Transverse colon (tissue), 4 donors: Measurements from ENCODE around the gene ZNF835. TPM values are rescaled to one million over a fixed set of nuclear protein-coding genes. Genes with fewer than 3 reads are reported as not detected.

Experiments used
- DNase-seq: peaks from one replicate; pipeline ENCODE4 v3.0.0-alpha.2; 2019
- H3K27ac ChIP-seq, 4 donors: fragments of 200-600 bp; sonication (generic); 2 replicates each; pipeline ENCODE4 v1.5.1; 2016 to 2018; ENCODE audit warnings: inconsistent platforms in 4 of 4
- H3K27me3 ChIP-seq: fragments of 200-600 bp; sonication (generic); 2 replicates; pipeline ENCODE4 v1.5.1; 2017; ENCODE audit warnings: inconsistent platforms
- H3K36me3 ChIP-seq, 4 donors: fragments of 200-600 bp; sonication (generic); 2 replicates each; pipeline ENCODE4 v1.5.1; 2017 to 2019; ENCODE audit warnings: inconsistent platforms in 4 of 4
- H3K4me1 ChIP-seq, 4 donors: fragments of 200-600 bp; sonication (generic); 2 replicates each; pipeline ENCODE4 v1.5.1; 2017 to 2020; ENCODE audit warnings: inconsistent platforms in 4 of 4
- H3K4me3 ChIP-seq, 4 donors: fragments of 200-600 bp; sonication (generic); 1 replicate in 1 of 4; 2 replicates in 3 of 4; pipeline versions ENCODE4 v1.5.1 to v1.6.1; 2017 to 2019; ENCODE audit warnings: inconsistent platforms in 4 of 4
- H3K9me3 ChIP-seq, 2 donors: fragments of 200-600 bp; sonication (generic); 2 replicates each; pipeline ENCODE4 v1.5.1; 2017 to 2019; ENCODE audit warnings: inconsistent platforms in 2 of 2
- CTCF ChIP-seq, 5 experiments: fragments of 200-600 bp in 3 of 5; fragments of 450-650 bp in 2 of 5; sonication (generic) in 3 of 5; IDR thresholded peaks; 1 replicate in 2 of 5; 2 replicates in 3 of 5; pipeline ENCODE4 v1.5.1; 2016 to 2017; ENCODE audit warnings: antibody characterized with exemption in 5 of 5, inconsistent platforms in 3 of 5, mild to moderate bottlenecking in 2 of 5, moderate library complexity in 1 of 5
- EP300 ChIP-seq: sonication (generic); formaldehyde crosslinking; IDR thresholded peaks from one replicate; pipeline ENCODE4 v1.6.1; 2017; ENCODE audit warnings: antibody characterized with exemption, low read depth
- POLR2A ChIP-seq: fragments of 450-650 bp; IDR thresholded peaks from one replicate; pipeline ENCODE4 v1.6.1; 2016; ENCODE audit warnings: antibody characterized with exemption, mild to moderate bottlenecking, moderate library complexity
- POLR2AphosphoS5 ChIP-seq, 3 donors: sonication (generic); formaldehyde crosslinking; IDR thresholded peaks; one replicate each; pipeline ENCODE4 v1.6.1; 2016; ENCODE audit warnings: antibody characterized with exemption in 3 of 3
- WGBS, 2 donors: methylation state at CpG; one replicate each; pipeline ENCODE4 v1.1.5; 2018; ENCODE audit warnings: low coverage in 1 of 2; 5-methylcytosine and 5-hydroxymethylcytosine counted together
- in situ Hi-C, 4 donors: fragments of 200-750 bp; cut with MboI; loops; one replicate each; pipeline versions ENCODE4 v1.15.0 to v1.15.1; 2017; ENCODE audit warnings: low sequenced_read_pairs in 3 of 4, low pct_ligation_motif_present in 1 of 4, low pct_unique_long_range_greater_than_20kb in 1 of 4
- intact Hi-C: fragments of 100-400 bp; cut with DNase I; formaldehyde crosslinking; loops from one replicate; pipeline ENCODE4 v1.15.1; 2023; ENCODE audit warnings: low total_unique reads
- total RNA-seq, 4 donors: library from RNA; depleted of rRNA; stranded (reverse); fragments of >200 nt; gene quantifications; one replicate each; pipeline ENCODE4 v1.1.0, GENCODE V29; 2016

The ZNF835 gene
- total RNA-seq, 4 donors from 2014 or later, result 0.37 to 2.2 (median 1.4) TPM; not detected in 1

- Histone ChIP-seq H3K36me3 (no peaks in the 10 kb centered on the region), H3K4me1 (no peaks in the 10 kb centered on the region), H3K9me3 (peaks cover 8 to 16% of the 10 kb centered on the region in 2 donors), H3K4me3 (no peak overlapping the region), H3K27ac (no peak overlapping the region), H3K27me3 (peaks cover 13% of the 10 kb centered on the region)
- intact Hi-C loops (no loop called here), in situ Hi-C loops (no loop called here)
- no peak for DNase-seq
- TF ChIP-seq EP300 (no peak), POLR2A (no peak), POLR2AphosphoS5 (IDR thresholded peaks at IDR 0.05) (no peak), CTCF (IDR thresholded peaks at IDR 0.05) (no peak)
- WGBS, 2 donors, result 14 to 49% methylated on average over 3 to 10 of the region's 25 CpGs
Observed at GRCh38 chr19:56643460-56643955, 28.0 kb downstream of the ZNF835 start.

- H3K9me3 ChIP-seq, result peaks cover 10 to 20% of the 10 kb centered on the region in 2 donors
- intact Hi-C loops, result no loop called here
- 44 to 47% methylated on average over 25 to 45 of the region's 60 CpGs for WGBS, 2 donors
- no peak for DNase-seq
- no peaks in the 10 kb centered on the region for H3K36me3 ChIP-seq
- no peak within 1 kb of the TSS for H3K4me3 ChIP-seq
- in situ Hi-C loops, result no loop called here
- no peak within 1 kb of the TSS for H3K27ac ChIP-seq
- no peaks in the 10 kb centered on the region for H3K4me1 ChIP-seq
- TF ChIP-seq EP300, result no peak
- peaks cover 13% of the 10 kb centered on the region for H3K27me3 ChIP-seq
Observed at GRCh38 chr19:56642711-56643459, 28.7 kb downstream of the ZNF835 start, which contains the start of gene SMIM17. TSS of gene SMIM17 (plus strand) at chr19:56643159. CDS start at chr19:56645668, 2,509 bp downstream.

- H3K4me1 ChIP-seq, result no peaks in the 10 kb centered on the region
- intact Hi-C loops, result no loop called here
Observed at GRCh38 chr19:56639217-56639616, 32.3 kb downstream of the ZNF835 start.

GRCh38 chr19:56637976-56638555, 33.5 kb downstream of the ZNF835 start:
- intact Hi-C loops, result no loop called here
- Histone ChIP-seq H3K4me1 (no peaks in the 10 kb centered on the region), H3K4me3 (no peak overlapping the region), H3K36me3 (no peaks in the 10 kb centered on the region), H3K9me3 (peaks cover 16 to 20% of the 10 kb centered on the region in 2 donors), H3K27ac (no peak overlapping the region), H3K27me3 (peaks cover 5% of the 10 kb centered on the region)
- in situ Hi-C loops, result no loop called here
- TF ChIP-seq POLR2A (no peak), CTCF (IDR thresholded peaks at IDR 0.05) (no peak), EP300 (no peak), POLR2AphosphoS5 (IDR thresholded peaks at IDR 0.05) (no peak)
- WGBS, 2 donors, result 20 to 30% methylated on average over 1 to 20 of the region's 21 CpGs
- DNase-seq, result no peak

More at GRCh38 chr19:56639217-56639616, 32.3 kb downstream of the ZNF835 start:
- H3K9me3 ChIP-seq, result peaks cover 9 to 15% of the 10 kb centered on the region in 2 donors
- no peak for DNase-seq
- in situ Hi-C loops, result no loop called here
- no peaks in the 10 kb centered on the region for H3K36me3 ChIP-seq
- TF ChIP-seq EP300 (no peak), POLR2AphosphoS5 (IDR thresholded peaks at IDR 0.05) (no peak), POLR2A (no peak), CTCF (IDR thresholded peaks at IDR 0.05) (no peak)
- H3K27me3 ChIP-seq, result peaks cover 13% of the 10 kb centered on the region
- no peak overlapping the region for H3K27ac ChIP-seq
- no peak overlapping the region for H3K4me3 ChIP-seq
- 63% methylated on average over 7 of the region's 7 CpGs; no CpG with 5 or more reads in 1 of the 2 donors for WGBS, 2 donors
